HG03066 (cell line): ENCODE data around the gene ENOX1.

Experiments
- ATAC-seq: cut with Tn5 transposase; IDR thresholded peaks from one replicate; pipeline ENCODE4 v1.9.1; 2021; ENCODE audit warnings: low read depth; ENCODE audit not compliant: unreplicated experiment

ENOX1 gene

DNA sequence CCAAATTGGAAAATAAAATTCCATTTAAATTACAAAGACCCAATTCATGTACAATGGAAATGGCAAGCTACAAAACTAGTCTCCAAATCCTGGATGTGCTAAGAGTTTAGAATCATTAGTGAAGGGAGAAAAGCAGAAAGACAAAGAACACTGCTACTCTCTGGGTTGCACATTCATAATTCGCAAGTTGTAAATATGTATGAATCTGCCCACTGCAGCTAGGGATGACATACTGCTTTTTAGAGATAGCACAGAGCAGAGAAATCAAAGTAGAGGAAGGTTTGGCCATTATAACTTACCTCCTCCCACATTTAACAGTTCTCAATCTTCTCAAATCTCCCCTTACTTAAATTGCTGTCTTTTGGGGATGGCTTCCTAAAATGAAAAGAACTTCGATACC, 231.1 kb downstream of the ENOX1 start:
- no peak for ATAC-seq

DNA sequence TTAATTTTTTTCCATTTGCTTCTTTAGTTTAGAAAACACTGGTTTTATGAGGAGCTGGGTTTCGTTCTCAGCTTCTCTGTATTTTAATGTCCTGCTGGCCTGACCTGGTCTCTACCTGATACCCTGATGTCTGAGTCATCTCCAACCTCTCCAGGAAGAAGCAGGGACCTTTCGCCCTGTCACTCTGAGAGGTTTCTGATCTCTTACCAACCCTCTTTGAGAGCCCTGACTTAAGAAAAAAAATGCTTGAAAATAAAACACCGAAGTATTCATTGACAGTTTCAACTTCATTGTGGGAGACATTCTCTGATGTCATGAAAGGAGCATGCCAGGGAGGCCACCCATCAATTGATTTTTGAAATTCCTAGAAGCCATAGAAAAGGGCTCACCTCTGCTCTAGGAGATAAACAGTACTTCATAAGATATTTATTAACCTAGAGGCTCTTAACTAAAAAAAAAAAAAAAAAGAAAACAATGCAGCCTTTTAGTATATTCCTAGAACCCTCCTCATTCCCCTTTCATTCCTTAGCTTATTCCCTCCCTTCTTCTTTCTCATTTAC, 234.8 kb downstream of the ENOX1 start:
- ATAC-seq: no peak

DNA sequence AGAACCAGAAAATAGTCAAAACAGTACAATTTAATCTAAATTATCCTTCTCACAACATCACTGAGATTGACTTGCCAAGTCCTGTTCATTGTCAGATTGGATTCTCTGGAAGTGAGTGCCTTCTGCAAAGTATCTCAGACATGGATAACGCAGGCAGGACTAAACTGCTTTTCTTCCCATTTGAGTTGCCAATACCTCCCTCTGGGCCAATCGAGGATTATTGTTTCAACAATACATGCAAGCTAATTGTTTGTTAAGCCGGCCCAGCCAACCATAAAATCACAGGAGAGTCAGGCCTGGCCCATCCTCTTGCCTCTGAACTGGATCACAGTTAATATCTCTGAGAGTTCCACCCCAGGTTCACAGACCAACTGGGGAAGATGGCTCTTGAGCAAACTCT, 240.0 kb downstream of the ENOX1 start:
- ATAC-seq: no peak

DNA sequence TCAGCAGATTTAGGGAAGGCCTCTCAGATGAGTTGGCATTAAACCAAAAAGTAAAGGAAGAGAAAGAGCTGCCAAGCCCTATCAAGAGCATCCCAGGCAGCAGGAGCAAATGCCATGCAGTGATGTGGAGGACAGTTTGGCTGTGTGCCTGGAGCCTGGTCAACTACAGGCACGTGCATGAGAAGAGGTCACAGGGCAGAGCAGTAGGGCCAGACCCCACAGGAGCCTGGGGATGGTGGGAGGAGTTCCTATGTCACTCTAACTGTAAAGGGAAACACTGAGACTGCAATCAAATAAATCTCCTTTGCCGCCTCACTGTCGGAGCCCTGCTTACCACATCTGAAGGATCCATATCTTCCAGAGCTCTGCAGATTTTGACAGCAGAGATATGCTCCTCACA, 240.5 kb downstream of the ENOX1 start:
- no peak for ATAC-seq

DNA sequence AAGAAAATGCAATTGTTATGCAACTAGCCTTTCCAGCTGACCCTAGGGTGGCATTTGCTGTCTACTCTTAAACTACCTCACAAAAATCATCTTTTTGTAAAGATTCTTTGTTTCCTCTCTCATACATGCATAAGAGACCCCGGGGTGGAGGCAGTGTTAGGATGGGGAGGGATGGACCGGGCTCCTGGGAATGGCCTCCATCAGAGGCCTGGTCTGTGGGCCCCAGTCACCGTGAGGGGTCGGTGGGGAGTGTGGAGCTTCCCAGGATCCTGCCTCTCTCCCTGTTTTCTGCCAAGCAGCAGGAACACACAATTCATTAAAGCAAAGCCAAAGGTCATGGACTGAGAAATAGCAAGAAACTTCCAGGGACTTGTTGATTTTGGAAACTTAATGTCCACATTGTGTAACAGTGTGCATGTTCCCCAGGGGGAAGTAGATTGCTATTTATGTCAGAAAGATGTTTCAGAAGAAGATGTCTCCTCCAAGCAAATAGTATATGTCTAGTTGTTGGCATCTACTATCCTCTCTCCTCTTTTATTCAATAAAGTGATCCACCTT, 241.4 kb downstream of the ENOX1 start:
- no peak for ATAC-seq

DNA sequence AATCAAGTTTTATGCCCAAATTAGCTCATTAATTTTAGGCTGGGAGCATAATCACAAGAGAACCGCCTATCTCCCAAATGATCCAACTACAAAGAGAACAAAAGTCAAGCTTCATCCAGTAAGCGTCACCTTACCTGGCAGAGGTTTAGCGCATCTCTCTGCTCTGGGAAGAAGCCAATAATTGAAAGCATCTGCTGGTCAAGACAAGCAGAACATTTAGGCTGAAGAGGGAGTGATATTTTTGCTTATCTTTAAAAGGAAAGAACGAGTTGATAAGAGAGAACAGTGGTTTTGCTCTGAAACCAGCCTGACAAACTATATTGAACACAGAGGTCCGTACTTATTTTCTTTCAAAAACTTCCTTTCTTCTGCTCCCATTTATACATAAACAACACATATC, 242.1 kb downstream of the ENOX1 start:
- no peak for ATAC-seq

- no peak for ATAC-seq
Measured at GRCh38 chr13:43544011-43544410, 242.8 kb downstream of the ENOX1 start.

DNA sequence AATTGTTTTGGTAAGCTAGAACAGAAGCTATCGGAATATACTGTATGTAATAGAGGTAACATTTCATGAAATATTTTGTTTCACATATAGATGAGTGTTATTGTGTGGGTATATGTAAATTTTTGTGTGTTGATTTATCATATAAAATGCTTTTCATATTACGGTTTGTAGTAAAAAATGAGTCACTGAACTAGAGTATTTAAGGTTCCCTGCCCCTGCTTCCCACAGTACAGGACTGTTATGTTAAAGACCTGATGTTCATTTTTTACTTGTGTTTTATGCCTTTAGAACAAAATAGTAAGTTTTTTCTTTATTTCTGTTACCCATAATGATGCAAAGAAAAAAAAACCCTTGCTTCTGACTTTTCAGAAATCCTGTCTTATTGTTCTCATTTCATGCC, 243.4 kb downstream of the ENOX1 start:
- no peak for ATAC-seq

GRCh38 chr13:43537124-43537523, 249.6 kb downstream of the ENOX1 start:
- ATAC-seq: no peak

DNA sequence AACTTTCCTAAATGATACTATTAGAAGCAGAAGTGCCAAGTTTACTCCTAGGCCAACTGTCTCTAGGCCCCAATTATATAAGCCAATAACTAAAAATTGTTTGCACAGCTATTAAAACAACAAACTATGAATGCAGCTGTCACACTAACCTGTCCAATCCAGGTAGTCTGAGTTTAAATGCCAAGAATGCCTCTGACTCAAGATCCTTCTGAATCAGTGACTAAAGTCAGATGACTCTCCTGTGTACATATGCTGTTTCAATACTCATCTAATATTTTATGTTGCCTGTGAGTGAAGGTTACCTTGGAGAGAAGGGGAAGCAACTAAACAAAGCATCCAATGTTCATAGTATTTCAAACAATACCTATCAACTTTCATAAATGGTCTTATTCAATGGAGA, 257.0 kb downstream of the ENOX1 start:
- ATAC-seq: no peak

- ATAC-seq: no peak
Measured at GRCh38 chr13:43528992-43529391, 257.8 kb downstream of the ENOX1 start.

- ATAC-seq: no peak
Measured at GRCh38 chr13:43522788-43523187, 264.0 kb downstream of the ENOX1 start.

DNA sequence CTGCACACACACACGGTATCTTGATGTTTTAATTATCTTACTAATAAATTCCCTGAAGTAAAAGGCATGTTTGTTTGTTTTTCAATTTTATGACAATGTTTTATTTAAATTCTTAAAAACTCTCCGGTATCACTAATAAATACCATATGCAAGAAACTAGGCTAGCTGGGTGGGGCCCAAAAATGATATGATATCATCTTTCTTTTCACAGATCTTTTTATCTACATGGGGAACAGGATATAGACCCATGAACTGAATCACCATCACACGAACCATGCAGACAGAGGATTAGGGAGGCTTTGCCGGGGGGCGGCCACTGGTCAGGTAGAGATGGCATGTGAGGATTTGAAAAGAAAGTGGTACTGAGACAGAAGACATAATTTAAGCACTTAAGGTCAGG, 266.4 kb downstream of the ENOX1 start:
- no peak for ATAC-seq

DNA sequence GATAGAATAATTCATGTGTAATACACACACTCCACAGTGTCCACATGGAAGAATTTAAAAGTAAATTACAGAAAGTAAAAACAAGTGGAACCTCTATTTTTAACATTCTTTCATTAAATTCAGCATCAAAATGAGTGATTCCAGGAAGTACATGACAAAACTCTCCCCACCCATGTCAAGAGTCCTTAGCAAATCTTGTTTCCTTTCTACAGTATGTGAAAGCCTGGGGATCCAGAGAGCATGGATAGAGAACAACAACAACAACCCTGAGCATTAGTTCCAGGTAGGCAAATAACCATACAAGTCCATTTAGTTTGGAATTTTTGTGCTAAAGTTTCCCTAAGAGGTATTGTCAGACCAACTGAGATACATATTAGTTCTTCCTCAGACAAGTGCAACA, 267.9 kb downstream of the ENOX1 start:
- ATAC-seq: no peak

- no peak for ATAC-seq
Measured at GRCh38 chr13:43516401-43516833, 270.4 kb downstream of the ENOX1 start.

DNA sequence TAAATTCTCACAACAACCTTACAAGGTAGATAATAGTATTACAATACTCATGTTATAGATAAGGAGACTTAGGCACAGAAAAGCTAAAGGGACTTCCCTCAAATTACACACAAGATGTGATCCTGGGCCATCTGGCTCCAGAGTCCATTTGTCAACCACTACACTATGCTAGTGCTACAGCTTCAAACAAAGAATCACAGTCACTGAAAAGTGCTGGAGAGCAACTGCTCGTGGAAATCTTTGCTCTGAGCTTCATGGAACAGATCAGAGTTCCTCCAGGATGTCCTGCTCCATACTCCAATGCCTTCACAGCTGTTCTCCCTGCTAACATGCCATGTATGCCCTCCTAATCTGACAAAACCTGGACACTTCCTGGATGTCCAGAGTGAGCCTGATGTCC, 271.2 kb downstream of the ENOX1 start:
- no peak for ATAC-seq

DNA sequence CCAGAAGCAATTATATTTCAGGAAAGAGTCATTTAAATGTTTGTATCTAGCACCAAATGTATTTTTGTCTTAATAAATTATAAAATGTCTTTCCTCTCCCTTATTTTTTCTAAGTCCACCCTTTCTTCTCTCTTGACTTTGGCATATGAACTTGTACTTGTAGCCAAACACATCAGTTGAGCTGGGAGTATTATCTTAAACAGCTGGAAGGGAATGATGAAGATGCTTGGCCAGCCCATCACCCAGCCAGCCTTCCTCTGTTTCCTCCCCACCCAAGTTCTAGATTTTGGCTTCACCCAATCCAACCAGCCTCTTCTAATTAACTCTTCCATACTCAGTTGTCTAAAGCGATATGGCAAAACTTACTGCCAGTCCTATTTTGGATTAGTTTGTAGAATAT, 272.5 kb downstream of the ENOX1 start:
- ATAC-seq: no peak

GRCh38 chr13:43512221-43512620, 274.6 kb downstream of the ENOX1 start:
- no peak for ATAC-seq

DNA sequence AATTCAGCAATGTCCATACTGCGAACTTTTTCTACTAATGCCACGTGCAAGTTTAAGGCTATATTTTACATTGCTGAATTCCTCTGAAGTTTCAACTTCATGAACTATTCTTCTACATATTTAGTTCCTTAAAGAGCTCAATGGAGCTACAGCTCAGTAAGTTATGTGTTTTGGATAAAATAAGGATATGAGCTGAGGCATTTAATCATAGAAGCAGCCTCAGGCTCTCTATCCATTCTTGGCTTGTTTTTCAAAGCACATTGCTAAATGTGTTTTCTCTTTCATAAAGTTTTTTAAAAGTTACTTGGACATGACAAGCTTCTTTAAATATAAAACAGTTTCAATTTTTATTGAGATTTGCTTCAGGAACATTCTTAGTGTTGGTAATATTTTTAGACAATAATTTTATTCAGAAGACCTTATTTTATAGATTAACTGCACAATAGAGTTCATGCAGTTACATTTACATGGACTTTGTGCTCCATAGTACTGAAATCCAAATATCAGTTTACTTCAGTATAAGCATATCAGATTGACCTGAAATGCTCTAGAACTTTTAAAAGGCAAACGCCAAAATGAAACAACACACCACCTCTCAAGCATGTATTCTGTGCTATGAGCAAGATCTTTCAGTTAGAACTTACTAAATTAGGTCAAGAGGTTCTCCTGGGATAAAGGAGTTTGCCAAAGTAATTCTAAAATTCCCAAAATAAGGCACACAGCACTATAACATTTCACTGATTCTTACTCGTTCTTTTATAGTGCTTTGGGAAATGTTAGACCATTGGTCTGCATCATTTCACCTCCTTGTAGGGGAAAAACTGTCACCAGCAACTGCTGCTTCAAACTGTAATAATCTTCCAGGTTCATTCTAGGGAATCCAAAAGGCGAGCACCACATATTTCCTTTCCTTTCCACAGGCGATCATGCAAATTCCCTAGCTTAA, 275.5 kb downstream of the ENOX1 start:
- ATAC-seq: no peak

DNA sequence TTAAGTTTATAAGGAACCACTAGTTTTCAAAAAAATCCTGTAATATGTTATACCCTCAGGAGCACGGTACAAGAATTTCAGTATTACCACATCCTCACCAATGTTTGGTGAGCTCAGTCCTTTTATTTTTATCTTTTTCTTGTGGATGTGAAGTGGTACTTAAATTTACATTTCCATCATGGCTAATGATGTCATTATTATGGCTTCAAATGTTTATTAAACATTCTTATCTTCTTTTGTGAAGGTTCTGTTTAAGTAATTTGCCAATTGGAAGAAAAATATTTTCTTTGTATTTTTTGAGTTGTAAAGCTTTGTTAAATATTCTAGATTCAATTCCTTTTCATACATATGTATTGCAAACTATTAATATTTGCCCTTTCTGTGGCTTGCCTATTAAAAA, 291.0 kb downstream of the ENOX1 start:
- ATAC-seq: no peak

GRCh38 chr13:43494206-43494605, 292.6 kb downstream of the ENOX1 start:
- no peak for ATAC-seq

DNA sequence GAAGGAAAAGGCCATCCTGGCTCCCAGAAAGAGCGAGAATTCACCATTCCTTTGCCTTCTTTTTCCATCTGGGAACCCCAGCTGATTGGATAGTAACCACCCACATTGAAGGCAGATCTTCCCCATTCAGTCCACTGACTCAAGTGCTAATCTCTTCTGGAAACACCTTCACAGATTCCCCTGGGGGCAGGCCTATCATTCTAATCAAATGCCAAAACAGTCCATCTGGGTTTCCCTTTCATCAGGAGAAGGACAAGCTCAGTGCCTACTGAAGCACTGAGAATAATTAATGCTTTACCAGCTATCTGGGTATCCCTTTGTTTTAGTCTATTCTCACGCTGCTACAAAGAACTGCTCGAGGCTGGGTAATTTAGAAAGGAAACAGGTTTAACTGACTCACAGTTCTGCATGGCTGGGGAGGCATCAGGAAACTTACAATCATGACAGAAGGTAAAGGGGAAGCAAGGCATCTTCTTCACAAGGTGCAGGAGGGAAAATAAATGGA, 293.2 kb downstream of the ENOX1 start:
- no peak for ATAC-seq
